H9 (cell line): ENCODE data around the gene SORCS2. TPM values are rescaled to one million over a fixed set of nuclear protein-coding genes. Genes with fewer than 3 reads are reported as not detected.

ENCODE experiments used
- DNase-seq: peaks from one replicate; pipeline ENCODE4 v3.0.0-alpha.2; 2017
- H2AFZ ChIP-seq: one replicate; pipeline ENCODE4 v1.6.1; 2013; ENCODE audit warnings: mild to moderate bottlenecking, low read length, control low read depth, moderate library complexity
- H2AK5ac ChIP-seq: 2 replicates; pipeline ENCODE4 v1.6.1; 2013; ENCODE audit warnings: low read length, control low read depth, mixed read lengths; ENCODE audit not compliant: insufficient read length
- H2BK120ac ChIP-seq: one replicate; pipeline ENCODE4 v1.6.1; 2013; ENCODE audit warnings: low read depth, mild to moderate bottlenecking, low read length, control low read depth, inconsistent platforms; ENCODE audit not compliant: poor library complexity, severe bottlenecking
- H2BK12ac ChIP-seq: 2 replicates; pipeline ENCODE4 v1.6.1; 2013; ENCODE audit warnings: low read length, control low read depth, mixed read lengths, low read depth; ENCODE audit not compliant: insufficient read length
- H2BK15ac ChIP-seq: 2 replicates; pipeline ENCODE4 v1.6.1; 2013; ENCODE audit warnings: low read depth, low read length, control low read depth
- H2BK20ac ChIP-seq: one replicate; pipeline ENCODE4 v1.6.1; 2013; ENCODE audit warnings: low read depth, mild to moderate bottlenecking, low read length, control low read depth, inconsistent platforms; ENCODE audit not compliant: poor library complexity, severe bottlenecking
- H2BK5ac ChIP-seq: 2 replicates; pipeline ENCODE4 v1.6.1; 2013; ENCODE audit warnings: low read length, control low read depth, mixed read lengths; ENCODE audit not compliant: insufficient read length
- H3K14ac ChIP-seq: 2 replicates; pipeline ENCODE4 v1.6.1; 2013; ENCODE audit warnings: low read length, control low read depth; ENCODE audit not compliant: insufficient read depth
- H3K18ac ChIP-seq: 2 replicates; pipeline ENCODE4 v1.6.1; 2013; ENCODE audit warnings: low read depth, mild to moderate bottlenecking, mixed read lengths, low read length, control low read depth; ENCODE audit not compliant: insufficient read length
- H3K23ac ChIP-seq: 2 replicates; pipeline ENCODE4 v1.6.1; 2013; ENCODE audit warnings: low read length, control low read depth, mixed read lengths, low read depth; ENCODE audit not compliant: insufficient read length
- H3K23me2 ChIP-seq: 2 replicates; pipeline ENCODE4 v1.6.1; 2013; ENCODE audit warnings: low read depth, mild to moderate bottlenecking, mixed read lengths, low read length, control low read depth; ENCODE audit not compliant: insufficient read length, poor library complexity, severe bottlenecking
- H3K27ac ChIP-seq: 2 replicates; pipeline ENCODE4 v1.5.1; 2013; ENCODE audit warnings: low read length, control low read depth, mixed read lengths, low read depth; ENCODE audit not compliant: insufficient read length
- H3K27me3 ChIP-seq: 2 replicates; pipeline ENCODE4 v1.6.1; 2013; ENCODE audit warnings: low read length, control low read depth, inconsistent platforms; ENCODE audit not compliant: insufficient read depth
- H3K4ac ChIP-seq: 2 replicates; pipeline ENCODE4 v1.6.1; 2013; ENCODE audit warnings: low read depth, mild to moderate bottlenecking, control low read depth, inconsistent platforms, low read length, moderate library complexity
- H3K4me1 ChIP-seq: 2 replicates; pipeline ENCODE4 v1.6.1; 2013; ENCODE audit warnings: low read length, control low read depth, inconsistent platforms; ENCODE audit not compliant: insufficient read depth
- H3K4me2 ChIP-seq: 2 replicates; pipeline ENCODE4 v1.6.1; 2013; ENCODE audit warnings: low read length, control low read depth, mixed read lengths; ENCODE audit not compliant: insufficient read length, insufficient read depth
- H3K56ac ChIP-seq: 2 replicates; pipeline ENCODE4 v1.6.1; 2013; ENCODE audit warnings: low read depth, mild to moderate bottlenecking, mixed read lengths, low read length, control low read depth; ENCODE audit not compliant: insufficient read length
- H3K79me1 ChIP-seq: 2 replicates; pipeline ENCODE4 v1.6.1; 2013; ENCODE audit warnings: low read depth, mild to moderate bottlenecking, moderate library complexity, low read length, control low read depth, inconsistent platforms; ENCODE audit not compliant: insufficient read depth, poor library complexity, severe bottlenecking
- H3K79me2 ChIP-seq: 2 replicates; pipeline ENCODE4 v1.6.1; 2013; ENCODE audit warnings: low read length, control low read depth, inconsistent platforms; ENCODE audit not compliant: insufficient read depth
- H3K9ac ChIP-seq: 2 replicates; pipeline ENCODE4 v1.6.1; 2013; ENCODE audit warnings: low read length, control low read depth, mixed read lengths; ENCODE audit not compliant: insufficient read length; ENCODE audit errors: extremely low read depth
- H3K9me3 ChIP-seq: one replicate; pipeline ENCODE4 v1.6.1; 2013; ENCODE audit warnings: low read depth, low read length, inconsistent platforms; ENCODE audit not compliant: control insufficient read depth
- H3T11ph ChIP-seq: one replicate; pipeline ENCODE4 v1.6.1; 2013; ENCODE audit warnings: mild to moderate bottlenecking, low read length, control low read depth, inconsistent platforms
- H4K20me1 ChIP-seq: one replicate; pipeline ENCODE4 v1.6.1; 2013; ENCODE audit not compliant: control insufficient read depth, insufficient read length, insufficient read depth
- H4K5ac ChIP-seq: 2 replicates; pipeline ENCODE4 v1.6.1; 2013; ENCODE audit warnings: low read depth, mild to moderate bottlenecking, mixed read lengths, low read length, control low read depth; ENCODE audit not compliant: insufficient read length
- H4K8ac ChIP-seq: replicated peaks from 2 replicates; pipeline ENCODE4 v1.6.1; 2013; ENCODE audit warnings: low read length, control low read depth, mixed read lengths, low read depth; ENCODE audit not compliant: insufficient read length
- H4K91ac ChIP-seq: 2 replicates; pipeline ENCODE4 v1.6.1; 2013; ENCODE audit warnings: low read depth, mild to moderate bottlenecking, moderate library complexity, mixed read lengths, low read length, control low read depth; ENCODE audit not compliant: insufficient read length
- H3K27ac Mint-ChIP-seq, 3 experiments: 2 replicates in 2 of 3; 3 replicates in 1 of 3; pipeline ENCODE4 v1.8.0; 2020 to 2021; ENCODE audit warnings: mixed read lengths in 3 of 3, mild to moderate bottlenecking in 1 of 3, moderate library complexity in 1 of 3
- H3K27me3 Mint-ChIP-seq: 2 replicates; pipeline ENCODE4 v1.8.0; 2021; ENCODE audit warnings: low read depth, mild to moderate bottlenecking, moderate library complexity, mixed read lengths
- H3K36me3 Mint-ChIP-seq, 3 experiments: 2 replicates in 2 of 3; 3 replicates in 1 of 3; pipeline ENCODE4 v1.8.0; 2020 to 2021; ENCODE audit warnings: low read depth in 3 of 3, mixed read lengths in 3 of 3; ENCODE audit not compliant: insufficient read depth in 1 of 3
- H3K4me1 Mint-ChIP-seq, 2 experiments: 2 replicates each; pipeline ENCODE4 v1.8.0; 2020; ENCODE audit warnings: mixed read lengths in 2 of 2
- H3K4me3 Mint-ChIP-seq, 2 experiments: 2 replicates in 1 of 2; 3 replicates in 1 of 2; pipeline ENCODE4 v1.8.0; 2020 to 2021; ENCODE audit warnings: mild to moderate bottlenecking in 2 of 2, mixed read lengths in 2 of 2, moderate library complexity in 1 of 2
- H3K9me3 Mint-ChIP-seq, 2 experiments: 2 replicates in 1 of 2; 3 replicates in 1 of 2; pipeline ENCODE4 v1.8.0; 2020; ENCODE audit warnings: mild to moderate bottlenecking in 2 of 2, mixed read lengths in 2 of 2, moderate library complexity in 1 of 2
- WGBS: extraction: QIAGEN DNeasy Blood & Tissue Kit; methylation state at CpG from one replicate; pipeline ENCODE4 v1.1.7; 2013; ENCODE audit warnings: missing lambda C conversion rate, low lambda C conversion rate, mixed read lengths; ENCODE audit not compliant: insufficient read length; ENCODE audit errors: extremely low coverage; 5-methylcytosine and 5-hydroxymethylcytosine counted together
- total RNA-seq: library from RNA; stranded (reverse); gene quantifications from 2 replicates; pipeline ENCODE4 v1.2.1, GENCODE V29; 2021
- TF ChIP-seq, protein P1 (sequence below): fragments of 200-600 bp; sonication (generic); conservative IDR thresholded peaks from 3 replicates; pipeline ENCODE4 v1.8.0; 2021; ENCODE audit warnings: antibody characterized with exemption, mild to moderate bottlenecking

SORCS2 gene
- total RNA-seq, 1 experiment from 2014 or later = 0.57 TPM

DNA sequence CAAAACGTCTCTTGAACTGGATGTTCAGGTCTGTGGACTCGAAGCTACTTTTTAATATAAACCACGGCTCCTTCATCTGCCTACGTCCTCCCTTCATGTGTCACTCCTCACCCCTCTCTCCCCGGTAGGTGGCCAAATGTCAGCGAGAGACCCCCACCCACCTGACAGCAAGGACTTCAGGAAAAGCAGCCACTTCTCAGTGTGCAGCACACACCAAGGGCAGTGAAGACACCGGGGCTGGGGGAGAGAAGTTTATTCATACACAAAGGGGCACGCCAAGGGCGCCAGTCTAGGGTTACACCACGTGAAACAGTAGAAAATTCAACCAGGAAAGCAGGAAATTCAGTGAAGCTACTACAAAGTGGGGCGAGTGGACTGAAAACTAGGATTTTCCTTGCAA, 566.1 kb downstream of the SORCS2 start:
- Histone ChIP-seq H3K23ac (no peak overlapping the region), H3K14ac (no peak overlapping the region), H3K18ac (no peak overlapping the region), H3K27me3 (no peaks in the 10 kb centered on the region), H3K27ac (no peak overlapping the region), H3K23me2 (no peaks in the 10 kb centered on the region), H3K79me1 (no peaks in the 10 kb centered on the region), H2BK12ac (no peak overlapping the region), H2AK5ac (no peak overlapping the region), H2BK5ac (no peak overlapping the region), H4K8ac (no peak overlapping the region), H3K56ac (no peak overlapping the region), H4K91ac (no peak overlapping the region), H2BK20ac (no peak overlapping the region), H3K9ac (no peak overlapping the region), H3K4me2 (no peak overlapping the region), H4K20me1 (no peaks in the 10 kb centered on the region), H3K9me3 (no peaks in the 10 kb centered on the region), H3K4ac (no peak overlapping the region), H2BK120ac (no peak overlapping the region), H2AFZ (no peak overlapping the region), H4K5ac (no peak overlapping the region), H3K79me2 (no peaks in the 10 kb centered on the region), H3T11ph (no peak overlapping the region), H3K4me1 (no peaks in the 10 kb centered on the region), H2BK15ac (no peak overlapping the region)
- no peak overlapping the region for H3K4me3 Mint-ChIP-seq
- H3K27me3 Mint-ChIP-seq = peaks cover 5% of the 10 kb centered on the region; the same call in 1 of the 2 replicates
- no CpG with 5 or more reads among the region's 11 CpGs for WGBS
- TF ChIP-seq, protein P1, sequence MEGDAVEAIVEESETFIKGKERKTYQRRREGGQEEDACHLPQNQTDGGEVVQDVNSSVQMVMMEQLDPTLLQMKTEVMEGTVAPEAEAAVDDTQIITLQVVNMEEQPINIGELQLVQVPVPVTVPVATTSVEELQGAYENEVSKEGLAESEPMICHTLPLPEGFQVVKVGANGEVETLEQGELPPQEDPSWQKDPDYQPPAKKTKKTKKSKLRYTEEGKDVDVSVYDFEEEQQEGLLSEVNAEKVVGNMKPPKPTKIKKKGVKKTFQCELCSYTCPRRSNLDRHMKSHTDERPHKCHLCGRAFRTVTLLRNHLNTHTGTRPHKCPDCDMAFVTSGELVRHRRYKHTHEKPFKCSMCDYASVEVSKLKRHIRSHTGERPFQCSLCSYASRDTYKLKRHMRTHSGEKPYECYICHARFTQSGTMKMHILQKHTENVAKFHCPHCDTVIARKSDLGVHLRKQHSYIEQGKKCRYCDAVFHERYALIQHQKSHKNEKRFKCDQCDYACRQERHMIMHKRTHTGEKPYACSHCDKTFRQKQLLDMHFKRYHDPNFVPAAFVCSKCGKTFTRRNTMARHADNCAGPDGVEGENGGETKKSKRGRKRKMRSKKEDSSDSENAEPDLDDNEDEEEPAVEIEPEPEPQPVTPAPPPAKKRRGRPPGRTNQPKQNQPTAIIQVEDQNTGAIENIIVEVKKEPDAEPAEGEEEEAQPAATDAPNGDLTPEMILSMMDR = no peak
- no peaks in the 10 kb centered on the region for H3K9me3 Mint-ChIP-seq
- no peak for DNase-seq
- 0 out of 7 replicates have a peak, but pooled peaks cover 0 to 3% (median 0%) of the 10 kb centered on the region in 3 experiments for H3K36me3 Mint-ChIP-seq
- H3K4me1 Mint-ChIP-seq = peaks cover 8 to 15% of the 10 kb centered on the region in 2 experiments; a peak in 2 of 4 replicates
- H3K27ac Mint-ChIP-seq = no peak overlapping the region; a peak in 1 of 7 replicates
